ENCODE measurements around the gene GNB1. TPM values are rescaled to one million over a fixed set of nuclear protein-coding genes. Genes with fewer than 3 reads are reported as not detected.

Gene GNB1
- total RNA-seq, 1 experiment from 2014 or later: 400 TPM

GRCh38 chr1:1893997-1894353 lies 3.1 kb upstream of the GNB1 start:
- no peak for DNase-seq
- Histone ChIP-seq H3K14ac (ENCODE audit: insufficient read depth, low read length) (no peak overlapping the region), H4K8ac (replicated peaks; ENCODE audit: insufficient read length, low read depth, low read length) (no peak overlapping the region), H3K56ac (ENCODE audit: insufficient read length, low read depth, low read length) (no peak overlapping the region), H3K9ac (ENCODE audit: extremely low read depth, insufficient read length, low read length) (no peak overlapping the region), H2AK5ac (ENCODE audit: insufficient read length, low read length) (no peak overlapping the region), H3K4me2 (ENCODE audit: insufficient read depth, insufficient read length, low read length) (no peak overlapping the region), H3K79me1 (ENCODE audit: insufficient read depth, low read depth, low read length, poor library complexity, severe bottlenecking) (no peaks in the 10 kb centered on the region), H3K9me3 (ENCODE audit: control insufficient read depth, low read depth, low read length) (no peaks in the 10 kb centered on the region), H3K27me3 (ENCODE audit: insufficient read depth, low read length) (no peaks in the 10 kb centered on the region; the same call in none of the 2 replicates), H3K27ac (ENCODE audit: insufficient read length, low read depth, low read length) (no peak overlapping the region), H4K20me1 (ENCODE audit: control insufficient read depth, insufficient read depth, insufficient read length) (no peaks in the 10 kb centered on the region), H2BK5ac (ENCODE audit: insufficient read length, low read length) (no peak overlapping the region), H3K4ac (ENCODE audit: low read depth, low read length) (no peak overlapping the region), H2BK12ac (ENCODE audit: insufficient read length, low read depth, low read length) (no peak overlapping the region), H4K5ac (ENCODE audit: insufficient read length, low read depth, low read length) (no peak overlapping the region), H2AFZ (ENCODE audit: low read length) (no peak overlapping the region), H3K4me1 (ENCODE audit: insufficient read depth, low read length) (peaks cover 5% of the 10 kb centered on the region; the same call in 1 of the 2 replicates), H2BK15ac (ENCODE audit: low read depth, low read length) (no peak overlapping the region), H3T11ph (ENCODE audit: low read length) (no peak overlapping the region), H4K91ac (ENCODE audit: insufficient read length, low read depth, low read length) (no peak overlapping the region), H2BK20ac (ENCODE audit: low read depth, low read length, poor library complexity, severe bottlenecking) (no peak overlapping the region), H3K79me2 (ENCODE audit: insufficient read depth, low read length) (peaks cover 9% of the 10 kb centered on the region; the same call in 1 of the 2 replicates), H2BK120ac (ENCODE audit: low read depth, low read length, poor library complexity, severe bottlenecking) (no peak overlapping the region), H3K23me2 (ENCODE audit: insufficient read length, low read depth, low read length, poor library complexity, severe bottlenecking) (peaks cover 6% of the 10 kb centered on the region), H3K18ac (ENCODE audit: insufficient read length, low read depth, low read length) (no peak overlapping the region), H3K23ac (ENCODE audit: insufficient read length, low read depth, low read length) (no peak overlapping the region)
- Mint-ChIP-seq H3K27ac (no peak overlapping the region), H3K27me3 (ENCODE audit: low read depth) (peaks cover 8% of the 10 kb centered on the region), H3K4me3 (no peak overlapping the region), H3K9me3 (no peaks in the 10 kb centered on the region; a peak in 1 of 5 replicates), H3K4me1 (peaks cover 30 to 37% of the 10 kb centered on the region in 2 experiments), H3K36me3 (ENCODE audit: insufficient read depth in 1 of 3, low read depth in 3 of 3) (no peaks in the 10 kb centered on the region; a peak in 1 of 7 replicates)
- TF ChIP-seq CTCF (conservative IDR thresholded peaks at IDR 0.05): no peak
- WGBS (ENCODE audit: extremely low coverage, insufficient read length, low lambda C conversion rate): no CpG with 5 or more reads among the region's 2 CpGs

Data from H9 (cell line).